Fibroblast of lung (primary cell): ENCODE data around the gene SLC13A2.

ENCODE experiments used
- EZH2 ChIP-seq: IDR thresholded peaks from 2 replicates; pipeline ENCODE4 v1.5.1; 2012; ENCODE audit warnings: low read length, control low read depth, mild to moderate bottlenecking; ENCODE audit errors: missing control alignments
- TF ChIP-seq, protein P1 (sequence below), 2 donors: IDR thresholded peaks in 1 of 2; conservative IDR thresholded peaks in 1 of 2; 1 replicate in 1 of 2; 2 replicates in 1 of 2; pipeline ENCODE4 v1.5.1; 2011 to 2012; ENCODE audit warnings: low read length in 2 of 2, control low read depth in 1 of 2, inconsistent platforms in 1 of 2, low read depth in 1 of 2, mild to moderate bottlenecking in 1 of 2

DNA sequence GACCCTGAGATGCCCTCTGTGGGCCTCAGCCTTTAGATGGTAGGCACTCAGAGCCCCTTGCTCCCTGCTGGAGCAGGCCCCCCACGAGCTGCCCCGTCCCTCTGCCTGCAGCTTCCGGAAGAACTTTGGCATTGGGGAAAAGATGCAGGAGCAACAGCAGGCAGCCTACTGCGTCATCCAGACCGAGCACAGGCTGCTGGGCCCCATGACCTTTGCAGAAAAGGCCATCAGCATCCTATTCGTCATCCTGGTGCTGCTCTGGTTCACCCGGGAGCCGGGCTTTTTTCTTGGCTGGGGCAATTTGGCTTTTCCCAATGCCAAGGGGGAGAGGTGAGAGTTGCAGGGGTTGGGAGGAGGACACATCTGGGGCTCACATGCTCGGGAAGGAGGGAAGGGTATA, 20.0 kb downstream of the SLC13A2 start:
- TF ChIP-seq, protein P1, sequence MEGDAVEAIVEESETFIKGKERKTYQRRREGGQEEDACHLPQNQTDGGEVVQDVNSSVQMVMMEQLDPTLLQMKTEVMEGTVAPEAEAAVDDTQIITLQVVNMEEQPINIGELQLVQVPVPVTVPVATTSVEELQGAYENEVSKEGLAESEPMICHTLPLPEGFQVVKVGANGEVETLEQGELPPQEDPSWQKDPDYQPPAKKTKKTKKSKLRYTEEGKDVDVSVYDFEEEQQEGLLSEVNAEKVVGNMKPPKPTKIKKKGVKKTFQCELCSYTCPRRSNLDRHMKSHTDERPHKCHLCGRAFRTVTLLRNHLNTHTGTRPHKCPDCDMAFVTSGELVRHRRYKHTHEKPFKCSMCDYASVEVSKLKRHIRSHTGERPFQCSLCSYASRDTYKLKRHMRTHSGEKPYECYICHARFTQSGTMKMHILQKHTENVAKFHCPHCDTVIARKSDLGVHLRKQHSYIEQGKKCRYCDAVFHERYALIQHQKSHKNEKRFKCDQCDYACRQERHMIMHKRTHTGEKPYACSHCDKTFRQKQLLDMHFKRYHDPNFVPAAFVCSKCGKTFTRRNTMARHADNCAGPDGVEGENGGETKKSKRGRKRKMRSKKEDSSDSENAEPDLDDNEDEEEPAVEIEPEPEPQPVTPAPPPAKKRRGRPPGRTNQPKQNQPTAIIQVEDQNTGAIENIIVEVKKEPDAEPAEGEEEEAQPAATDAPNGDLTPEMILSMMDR (conservative IDR thresholded peaks at IDR 0.05 in 1 of 2, IDR thresholded peaks at IDR 0.05 in 1 of 2; ENCODE audit: low read depth in 1 of 2, low read length in 2 of 2): no peak
- TF ChIP-seq EZH2: no peak
